Mesangial cell (primary cell): ENCODE measurements around the gene EEF2KMT. TPM values are rescaled to one million over a fixed set of nuclear protein-coding genes. Genes with fewer than 3 reads are reported as not detected.

Source experiments
- total RNA-seq: library from RNA; depleted of rRNA; stranded (reverse); fragments of >200 nt; gene quantifications from 2 replicates; pipeline ENCODE4 v1.2.3, GENCODE V29; 2015

EEF2KMT gene
- total RNA-seq = 12.8 and 26.9 TPM in 2 replicates

GRCh38 chr16:5097470-5098220, at the start of gene EEF2KMT:
Gene EEF2KMT (minus strand): TSS chr16:5097795. CDS start chr16:5097739, 56 bp downstream.

GRCh38 chr16:5071681-5072333, 25.8 kb downstream of the EEF2KMT start, which contains the start of gene ALG1:
Gene ALG1 (plus strand): TSS chr16:5071843. CDS start chr16:5071850, 7 bp downstream.

GRCh38 chr16:5065813-5066212, 31.8 kb downstream of the EEF2KMT start, which contains the start of gene C16orf89:
Gene C16orf89 (minus strand): TSS chr16:5065956. CDS start chr16:5065908, 48 bp downstream.

Other genes starting within 250 kb of the EEF2KMT start
- gene PPL, start 160.6 kb downstream of the EEF2KMT start, total RNA-seq = 2.0 and 23.8 TPM in 2 replicates
- gene SEC14L5, start 139.5 kb downstream of the EEF2KMT start, total RNA-seq = under 0.01 and 0.13 TPM in 2 replicates
- gene NAGPA, start 63.9 kb downstream of the EEF2KMT start, total RNA-seq = 30.5 and 32.6 TPM in 2 replicates
- not detected in 2 replicates for gene C16orf89, start 31.8 kb downstream of the EEF2KMT start, total RNA-seq
- 30.8 and 37.2 TPM in 2 replicates for gene ALG1, start 26.0 kb downstream of the EEF2KMT start, total RNA-seq